CD4-positive, CD25-positive, alpha-beta regulatory T cell (primary cell): ENCODE measurements around the gene SNX25. TPM values are rescaled to one million over a fixed set of nuclear protein-coding genes. Genes with fewer than 3 reads are reported as not detected.
"Not testable (repeated sequence)": the region's sequence is repeated elsewhere in the genome, so short reads cannot be mapped to it uniquely, and the experiment has no call there.

ENCODE experiments used
- ATAC-seq, 2 donors: fragments of 150-1000 bp; cut with Tn5 transposase; one replicate each; pipeline ENCODE4 v1.10.0; 2021; ENCODE audit warnings: low read depth in 2 of 2, moderate number of reproducible peaks in 2 of 2, moderate library complexity in 1 of 2
- DNase-seq, 3 donors: peaks; one replicate each; pipeline versions ENCODE4 v3.0.0 to v3.0.0-alpha.2; 2012 to 2022; ENCODE audit warnings: mixed read lengths in 1 of 3
- H3K27ac ChIP-seq: one replicate; pipeline ENCODE4 v1.7.0; 2013; ENCODE audit warnings: mild to moderate bottlenecking, low read length; ENCODE audit not compliant: insufficient read depth, poor library complexity, severe bottlenecking
- H3K27me3 ChIP-seq: one replicate; pipeline ENCODE4 v1.7.0; 2013; ENCODE audit warnings: low read length; ENCODE audit not compliant: control insufficient read depth, insufficient read depth
- H3K36me3 ChIP-seq: one replicate; pipeline ENCODE4 v1.7.0; 2013; ENCODE audit warnings: mild to moderate bottlenecking, low read length, moderate library complexity; ENCODE audit not compliant: control insufficient read depth, insufficient read depth
- H3K4me1 ChIP-seq: 2 replicates; pipeline ENCODE4 v1.7.0; 2013; ENCODE audit warnings: mild to moderate bottlenecking, low read length; ENCODE audit not compliant: insufficient read depth, control insufficient read depth, poor library complexity, severe bottlenecking
- H3K4me3 ChIP-seq: one replicate; pipeline ENCODE4 v1.7.0; 2013; ENCODE audit warnings: low read depth, mild to moderate bottlenecking, low read length, moderate library complexity
- H3K9me3 ChIP-seq, 2 experiments: 1 replicate in 1 of 2; 2 replicates in 1 of 2; pipeline ENCODE4 v1.7.0; 2013; ENCODE audit warnings: low read length in 2 of 2, mild to moderate bottlenecking in 1 of 2, moderate library complexity in 1 of 2; ENCODE audit not compliant: control insufficient read depth in 2 of 2
- H3K27ac Mint-ChIP-seq, 3 donors: one replicate each; pipeline ENCODE4 v1.8.0; 2020 to 2022; ENCODE audit warnings: mild to moderate bottlenecking in 3 of 3, mixed read lengths in 3 of 3, moderate library complexity in 2 of 3
- H3K27me3 Mint-ChIP-seq: one replicate; pipeline ENCODE4 v1.8.0; 2022; ENCODE audit warnings: mild to moderate bottlenecking, mixed read lengths
- H3K36me3 Mint-ChIP-seq: one replicate; pipeline ENCODE4 v1.8.0; 2020; ENCODE audit warnings: mixed read lengths
- H3K4me1 Mint-ChIP-seq, 4 donors: one replicate each; pipeline ENCODE4 v1.8.0; 2020 to 2022; ENCODE audit warnings: mixed read lengths in 4 of 4, mild to moderate bottlenecking in 1 of 4
- H3K4me3 Mint-ChIP-seq, 4 donors: one replicate each; pipeline ENCODE4 v1.8.0; 2020 to 2022; ENCODE audit warnings: mild to moderate bottlenecking in 4 of 4, mixed read lengths in 4 of 4, moderate library complexity in 3 of 4
- H3K9me3 Mint-ChIP-seq, 7 donors: one replicate each; pipeline ENCODE4 v1.8.0; 2020 to 2022; ENCODE audit warnings: mixed read lengths in 7 of 7, mild to moderate bottlenecking in 3 of 7, moderate library complexity in 2 of 7
- polyA plus RNA-seq, 4 donors: library from polyadenylated mRNA; unstranded; fragments of 300-500 nt; fragmentation: Illumina TruSeq; gene quantifications; one replicate each; pipeline ENCODE4 v1.2.3, GENCODE V29; 2021
- total RNA-seq: library from RNA; stranded (reverse); gene quantifications from one replicate; pipeline ENCODE4 v1.2.3, GENCODE V29; 2022

The SNX25 gene
- total and polyA plus RNA-seq, 5 donors from 2014 or later = 3.7 to 22.2 (median 8.2) TPM

- ATAC-seq, H3K36me3 ChIP-seq, H3K9me3 ChIP-seq, H3K27me3 Mint-ChIP-seq, DNase-seq, H3K27me3 ChIP-seq, H3K4me3 Mint-ChIP-seq, H3K9me3 Mint-ChIP-seq, H3K27ac Mint-ChIP-seq, H3K27ac ChIP-seq, H3K4me3 ChIP-seq, H3K4me1 ChIP-seq: not testable (repeated sequence)
- Mint-ChIP-seq H3K36me3 (peaks cover 26% of the 10 kb centered on the region), H3K4me1 (peaks cover 0 to 15% (median 2%) of the 10 kb centered on the region in 4 donors)
These were observed 120.6 kb downstream of the SNX25 start for GRCh38 chr4:185329879-185330510.

- Mint-ChIP-seq H3K9me3 (peaks cover 0 to 3% (median 0%) of the 10 kb centered on the region in 7 donors), H3K4me3 (no peak overlapping the region), H3K27me3 (no peaks in the 10 kb centered on the region), H3K27ac (peak overlapping the region in 1 of 3 donors; percentile 23), H3K4me1 (peaks cover 0 to 21% (median 2%) of the 10 kb centered on the region in 4 donors), H3K36me3 (peaks cover 37% of the 10 kb centered on the region)
- ATAC-seq (no peak), DNase-seq (no peak)
- H3K4me3 ChIP-seq = no peak overlapping the region
- no peaks in the 10 kb centered on the region for H3K27me3 ChIP-seq
- H3K4me1 ChIP-seq = no peaks in the 10 kb centered on the region
- no peaks in the 10 kb centered on the region for H3K9me3 ChIP-seq
- no peak overlapping the region for H3K27ac ChIP-seq
- H3K36me3 ChIP-seq = peaks cover 6% of the 10 kb centered on the region
These were observed 123.4 kb downstream of the SNX25 start for GRCh38 chr4:185332575-185333464.

DNA sequence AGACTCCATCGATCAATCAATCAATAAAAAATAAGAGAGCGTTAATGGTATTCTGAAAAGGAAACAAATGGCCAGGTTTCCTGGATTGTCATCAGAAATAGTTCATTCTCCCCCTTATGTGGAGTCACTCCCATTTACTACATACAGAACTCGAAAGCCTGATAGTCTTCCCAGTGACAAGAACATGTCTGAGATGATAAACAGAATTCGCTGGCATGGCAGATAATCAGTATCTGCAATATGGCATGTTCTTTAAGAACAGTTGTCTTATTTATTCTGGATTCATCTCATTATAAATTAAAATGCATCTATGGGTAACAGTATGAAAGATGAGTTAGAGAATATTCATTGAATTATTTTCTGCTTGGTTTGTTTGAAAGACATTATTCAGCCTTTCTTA is 124.9 kb downstream of the SNX25 start:
- Histone ChIP-seq H3K4me3 (no peak overlapping the region), H3K27ac (no peak overlapping the region), H3K4me1 (no peaks in the 10 kb centered on the region), H3K9me3 (no peaks in the 10 kb centered on the region), H3K36me3 (peaks cover 7% of the 10 kb centered on the region), H3K27me3 (no peaks in the 10 kb centered on the region)
- Mint-ChIP-seq H3K9me3 (peaks cover 0 to 2% (median 0%) of the 10 kb centered on the region in 7 donors), H3K4me3 (no peak overlapping the region), H3K27ac (no peak overlapping the region), H3K27me3 (no peaks in the 10 kb centered on the region), H3K4me1 (peaks cover 0 to 21% (median 2%) of the 10 kb centered on the region in 4 donors), H3K36me3 (peaks cover 31% of the 10 kb centered on the region)
- DNase-seq (no peak), ATAC-seq (no peak)

DNA sequence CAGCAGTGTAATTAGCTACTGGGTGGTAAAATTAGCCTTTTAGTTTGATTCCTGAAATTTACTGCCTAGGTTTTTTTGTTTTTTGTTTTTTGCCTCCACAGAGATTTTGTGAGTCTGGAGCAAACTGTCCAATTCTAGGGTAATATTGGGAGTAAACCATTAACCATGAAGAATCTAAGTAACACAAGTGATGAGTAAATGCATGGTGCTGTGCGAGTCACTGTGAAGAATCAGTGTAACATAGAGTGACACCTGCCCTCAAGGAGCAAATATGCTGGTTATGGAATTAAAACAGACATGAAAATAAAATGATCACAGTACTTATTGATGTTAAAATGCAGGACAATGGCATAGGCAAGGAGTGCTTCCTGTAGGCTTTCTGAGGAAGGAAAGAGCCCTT is 126.2 kb downstream of the SNX25 start:
- H3K4me3 Mint-ChIP-seq = no peak overlapping the region
- no peaks in the 10 kb centered on the region for H3K4me1 ChIP-seq

GRCh38 chr4:185339941-185340340 is 130.5 kb downstream of the SNX25 start:
- H3K36me3 ChIP-seq = peaks cover 17% of the 10 kb centered on the region
- ATAC-seq (no peak), DNase-seq (peak in 1 of 3 donors; percentile 30)
- Mint-ChIP-seq H3K27me3 (no peaks in the 10 kb centered on the region), H3K27ac (peak overlapping the region in 1 of 3 donors; percentile 6), H3K4me3 (no peak overlapping the region), H3K36me3 (peaks cover 50% of the 10 kb centered on the region), H3K4me1 (peaks cover 8 to 23% (median 21%) of the 10 kb centered on the region in 4 donors), H3K9me3 (peaks cover 0 to 2% (median 0%) of the 10 kb centered on the region in 7 donors)
- peaks cover 4% of the 10 kb centered on the region for H3K4me1 ChIP-seq
- H3K4me3 ChIP-seq = no peak overlapping the region
- H3K27me3 ChIP-seq = no peaks in the 10 kb centered on the region
- H3K9me3 ChIP-seq = no peaks in the 10 kb centered on the region
- H3K27ac ChIP-seq = no peak overlapping the region

More for the DNA sequence above, 126.2 kb downstream of the SNX25 start:
- Mint-ChIP-seq H3K36me3 (peaks cover 35% of the 10 kb centered on the region), H3K4me1 (peaks cover 0 to 23% (median 12%) of the 10 kb centered on the region in 4 donors), H3K27ac (no peak overlapping the region), H3K9me3 (peaks cover 0 to 2% (median 0%) of the 10 kb centered on the region in 7 donors), H3K27me3 (no peaks in the 10 kb centered on the region)
- Histone ChIP-seq H3K9me3 (no peaks in the 10 kb centered on the region), H3K27ac (no peak overlapping the region), H3K36me3 (peaks cover 8% of the 10 kb centered on the region), H3K27me3 (no peaks in the 10 kb centered on the region), H3K4me3 (no peak overlapping the region)
- DNase-seq (no peak), ATAC-seq (no peak)

- H3K4me3 Mint-ChIP-seq = no peak overlapping the region
- Histone ChIP-seq H3K9me3 (no peaks in the 10 kb centered on the region), H3K4me1 (peaks cover 11% of the 10 kb centered on the region), H3K27ac (no peak overlapping the region), H3K36me3 (peaks cover 17% of the 10 kb centered on the region), H3K4me3 (no peak overlapping the region), H3K27me3 (no peaks in the 10 kb centered on the region)
- no peak for DNase-seq
- ATAC-seq = no peak
- peaks cover 0 to 2% (median 0%) of the 10 kb centered on the region in 7 donors for H3K9me3 Mint-ChIP-seq
- no peaks in the 10 kb centered on the region for H3K27me3 Mint-ChIP-seq
- peaks cover 12 to 29% (median 25%) of the 10 kb centered on the region in 4 donors for H3K4me1 Mint-ChIP-seq
- H3K36me3 Mint-ChIP-seq = peaks cover 53% of the 10 kb centered on the region
- peak overlapping the region in 1 of 3 donors; percentile 33 for H3K27ac Mint-ChIP-seq
These were observed 132.0 kb downstream of the SNX25 start for GRCh38 chr4:185341377-185341776.

GRCh38 chr4:185341841-185342240 is 132.4 kb downstream of the SNX25 start:
- no peak overlapping the region for H3K4me3 ChIP-seq
- no peak overlapping the region for H3K27ac ChIP-seq
- H3K36me3 ChIP-seq = peaks cover 20% of the 10 kb centered on the region
- no peaks in the 10 kb centered on the region for H3K27me3 ChIP-seq
- Mint-ChIP-seq H3K4me1 (peaks cover 12 to 29% (median 25%) of the 10 kb centered on the region in 4 donors), H3K27me3 (no peaks in the 10 kb centered on the region), H3K36me3 (peaks cover 55% of the 10 kb centered on the region), H3K9me3 (peaks cover 0 to 2% (median 0%) of the 10 kb centered on the region in 7 donors), H3K4me3 (no peak overlapping the region), H3K27ac (peak overlapping the region in 2 of 3 donors; percentile 27 to 33)
- peaks cover 11% of the 10 kb centered on the region for H3K4me1 ChIP-seq
- H3K9me3 ChIP-seq = no peaks in the 10 kb centered on the region
- ATAC-seq = no peak
- no peak for DNase-seq
